C4-2B (cell line): ENCODE data around the gene RNF20.

ENCODE experiments used
- CTCF ChIP-seq: fragments of 450-650 bp; conservative IDR thresholded peaks from 2 replicates; pipeline ENCODE4 v1.5.1; 2017; ENCODE audit warnings: mild to moderate bottlenecking
- ZFX ChIP-seq: fragments of 450-650 bp; IDR thresholded peaks from 2 replicates; pipeline ENCODE4 v1.6.1; 2017

- TF ChIP-seq CTCF (no peak), ZFX (no peak)
These were observed 6.4 kb downstream of the RNF20 start for GRCh38 chr9:101540069-101540468.
